ENCODE data around the gene ARGFX. TPM values are rescaled to one million over a fixed set of nuclear protein-coding genes. Genes with fewer than 3 reads are reported as not detected.

Gene ARGFX
- total RNA-seq, 1 experiment from 2014 or later: not detected

GRCh38 chr3:121531269-121531668 lies 36.5 kb upstream of the ARGFX start:
- RAD21 ChIA-PET (ENCODE audit: low non-redundant PET in 1 of 2, low total read pairs in 2 of 2, uncharacterized antibody in 2 of 2, unreplicated experiment in 2 of 2): no interaction called here
- Histone ChIP-seq H4K20me1 (ENCODE audit: insufficient read depth) (no peaks in the 10 kb centered on the region), H3K4me1 (ENCODE audit: control insufficient read depth in 1 of 2, insufficient read depth in 2 of 2, low read length in 2 of 2) (no peaks in the 10 kb centered on the region), H3K4me2 (ENCODE audit: low read length) (no peak overlapping the region), H3K9ac (ENCODE audit: low read length) (no peak overlapping the region), H3K4me3 (replicated peaks in 1 of 2; ENCODE audit: low read depth in 1 of 2, low read length in 2 of 2) (no peak overlapping the region), H3K36me3 (ENCODE audit: control insufficient read depth in 1 of 2, insufficient read depth in 2 of 2, low read length in 2 of 2) (peaks cover 15 to 40% of the 10 kb centered on the region in 2 experiments), H3K27me3 (ENCODE audit: insufficient read depth, low read length) (no peaks in the 10 kb centered on the region), H3K27ac (ENCODE audit: low read depth, low read length) (no peak overlapping the region), H3K9me2 (ENCODE audit: insufficient read depth) (no peaks in the 10 kb centered on the region), H3K79me2 (ENCODE audit: insufficient read depth, low read length) (peaks cover 12% of the 10 kb centered on the region), H3K9me3 (ENCODE audit: control insufficient read depth in 1 of 2, insufficient read depth in 1 of 2, low read depth in 1 of 2, low read length in 2 of 2) (no peaks in the 10 kb centered on the region), H2AFZ (ENCODE audit: low read depth, low read length, poor library complexity, severe bottlenecking) (no peak overlapping the region)
- intact Hi-C loops (cut with micrococcal nuclease): no loop called here
- POLR2A ChIA-PET: no interaction called here
- DNase-seq (ENCODE audit: low read depth, low spot score) (no peak), ATAC-seq (no peak)
- BruUV-seq (replicated peaks): no TSS peak
- no peak for TF ChIP-seq ELF1 (IDR thresholded peaks at IDR 0.05; ENCODE audit: borderline replicate concordance, low read depth)
- TF ChIP-seq CEBPB (IDR thresholded peaks at IDR 0.05; ENCODE audit: low read depth): no peak
- TF ChIP-seq ZFX (IDR thresholded peaks at IDR 0.05): no peak
- TF ChIP-seq SP1 (IDR thresholded peaks at IDR 0.05; ENCODE audit: low read depth): no peak
- no peak for TF ChIP-seq EZH2phosphoT487 (IDR thresholded peaks at IDR 0.05; ENCODE audit: borderline replicate concordance)
- TF ChIP-seq ZNF274 (IDR thresholded peaks at IDR 0.05; ENCODE audit: low read depth, low read length): no peak
- TF ChIP-seq MAX (IDR thresholded peaks at IDR 0.05): no peak
- TF ChIP-seq CBX3 (IDR thresholded peaks at IDR 0.05; ENCODE audit: low read depth): no peak
- no peak for TF ChIP-seq JUND (IDR thresholded peaks at IDR 0.05)
- TF ChIP-seq ZBTB33 (IDR thresholded peaks at IDR 0.05; ENCODE audit: extremely low read depth, insufficient replicate concordance, low read length): no peak
- no peak for TF ChIP-seq EGR1 (IDR thresholded peaks at IDR 0.05; ENCODE audit: low read depth)
- TF ChIP-seq SIN3A (IDR thresholded peaks at IDR 0.05; ENCODE audit: low read depth): no peak
- TF ChIP-seq TCF7L2 (IDR thresholded peaks at IDR 0.05; ENCODE audit: borderline replicate concordance, extremely low read depth, insufficient read depth, insufficient read length): no peak
- no peak for TF ChIP-seq REST (IDR thresholded peaks at IDR 0.05; ENCODE audit: low read depth)
- TF ChIP-seq YY1 (IDR thresholded peaks at IDR 0.05; ENCODE audit: extremely low read depth, insufficient replicate concordance, low read depth, low read length): no peak
- no peak for TF ChIP-seq ATF3 (IDR thresholded peaks at IDR 0.05)
- TF ChIP-seq FOSL1 (IDR thresholded peaks at IDR 0.05; ENCODE audit: low read depth): no peak
- CTCF ChIA-PET: no interaction called here
